NCI-H2107 (cell line): ENCODE data around the gene PAPOLA.
"Not testable (repeated sequence)": the region's sequence is repeated elsewhere in the genome, so short reads cannot be mapped to it uniquely, and the experiment has no call there.

Experiments used
- DNase-seq: peaks from one replicate; lab custom pipeline; 2025; lab: John Stamatoyannopoulos, UW

Gene PAPOLA

DNA sequence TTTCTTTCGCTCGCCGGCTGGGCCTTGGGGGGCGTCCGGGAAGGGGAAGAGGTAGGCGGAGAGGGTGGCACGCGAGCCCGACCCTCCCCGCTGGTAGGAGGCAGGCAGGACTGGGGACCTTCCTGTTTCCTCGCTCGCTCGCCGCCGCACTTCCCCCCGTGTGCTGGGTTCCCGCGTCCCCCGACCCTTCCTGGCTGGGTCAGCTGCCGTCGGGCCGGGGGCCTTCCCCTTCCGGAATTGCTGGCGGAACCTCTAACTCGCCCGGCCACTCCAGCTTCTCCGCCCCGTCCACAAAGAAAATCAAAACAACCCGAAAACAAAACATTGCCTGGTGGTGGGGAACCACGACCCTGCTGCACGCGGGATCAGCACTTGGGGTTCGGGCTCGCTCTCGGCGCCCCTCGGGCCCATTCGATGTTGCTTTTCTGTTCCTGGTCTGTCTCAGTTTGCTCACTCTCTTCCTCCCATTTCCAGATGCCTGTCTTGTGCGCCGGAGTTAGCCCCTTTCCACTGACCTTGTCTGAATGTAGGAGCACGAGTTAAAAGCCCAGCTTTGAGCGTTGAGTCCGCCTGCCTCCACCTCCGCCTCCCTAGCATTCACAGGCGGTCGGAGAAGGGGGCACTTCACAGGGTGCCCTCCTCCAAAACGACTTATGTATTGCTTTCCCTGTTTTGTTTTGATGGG lies 581 bp downstream of the PAPOLA start:
- DNase-seq = no peak

DNA sequence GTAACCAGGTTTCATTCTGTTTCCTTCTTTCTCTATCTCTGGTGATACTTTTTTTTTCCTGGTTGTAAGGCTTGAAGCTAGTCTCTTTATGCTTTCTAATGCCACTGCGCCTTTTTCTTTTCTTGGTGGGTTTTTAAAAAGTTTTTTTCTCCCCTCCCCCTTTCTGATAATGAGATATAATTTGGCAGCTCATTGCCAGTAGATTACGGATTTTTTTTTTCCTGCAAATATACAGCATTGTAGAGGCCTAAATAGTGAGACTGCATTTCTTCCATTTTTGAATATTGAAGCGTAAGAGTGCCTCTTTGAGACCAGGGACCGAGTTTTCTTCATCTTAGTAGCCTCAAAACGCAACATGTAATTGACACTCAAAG lies 1.1 kb downstream of the PAPOLA start:
- no peak for DNase-seq

DNA sequence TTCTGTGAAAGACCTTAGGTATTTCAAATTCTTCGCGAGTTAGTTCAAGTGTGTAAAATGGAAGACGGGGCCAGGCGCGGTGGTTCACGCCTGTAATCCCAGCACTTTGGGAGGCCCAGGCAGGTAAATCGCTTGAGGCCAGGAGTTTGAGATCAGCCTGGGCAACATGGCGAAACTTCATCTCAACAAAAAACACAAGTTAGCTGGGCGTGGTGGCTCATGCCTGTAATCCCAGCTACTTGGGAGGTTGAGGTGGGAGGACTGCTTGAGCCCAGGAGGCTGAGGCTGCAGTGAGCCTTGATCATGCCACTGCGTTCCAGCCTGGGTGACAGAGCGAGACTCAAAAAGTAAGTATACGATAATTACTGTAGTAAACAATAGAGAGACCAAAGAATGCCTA lies 2.2 kb downstream of the PAPOLA start:
- not testable (repeated sequence) for DNase-seq

DNA sequence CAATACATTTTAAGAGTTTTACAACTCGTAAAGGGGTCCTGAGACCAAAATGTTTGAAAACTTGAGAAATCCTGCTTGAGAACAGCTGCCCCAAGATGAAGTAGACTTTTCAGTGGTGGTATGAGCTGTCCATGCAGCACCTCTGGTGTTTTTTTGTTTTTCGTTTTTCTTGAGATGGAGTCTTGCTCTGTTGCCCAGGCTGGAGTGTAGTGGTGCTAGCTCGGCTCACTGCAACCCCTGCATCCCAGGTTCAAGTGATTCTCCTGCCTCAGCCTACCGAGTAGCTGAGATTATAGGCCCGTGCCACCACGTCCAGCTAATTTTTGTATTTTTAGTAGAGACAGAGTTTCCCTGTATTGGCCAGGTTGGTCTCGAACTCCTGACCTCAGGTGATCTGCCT lies 5.5 kb downstream of the PAPOLA start:
- no peak for DNase-seq

- no peak for DNase-seq
Observed at GRCh38 chr14:96508900-96509299, 6.7 kb downstream of the PAPOLA start.

GRCh38 chr14:96509457-96510090 lies 7.4 kb downstream of the PAPOLA start:
- DNase-seq = no peak

GRCh38 chr14:96511146-96511545 lies 9.0 kb downstream of the PAPOLA start:
- no peak for DNase-seq

DNA sequence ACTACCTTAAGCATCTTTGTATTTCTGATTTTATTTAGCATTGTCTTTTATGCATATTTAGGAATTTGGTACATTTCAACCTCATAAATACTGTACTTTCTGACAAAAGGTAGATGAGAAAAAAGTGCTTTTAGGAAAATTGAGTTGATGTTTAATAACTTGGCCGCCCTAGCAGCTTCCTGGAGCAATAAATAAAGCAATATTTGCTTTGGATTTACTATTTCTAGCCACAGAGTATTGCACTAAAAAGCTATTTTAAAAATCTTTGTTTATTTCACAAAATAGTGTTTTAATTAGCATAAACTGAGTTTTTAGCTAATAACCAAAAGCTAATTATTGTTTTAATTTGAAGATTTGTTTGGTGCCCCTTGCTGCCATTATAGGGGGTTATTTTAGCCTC lies 9.5 kb downstream of the PAPOLA start:
- DNase-seq = no peak

- DNase-seq = no peak
Observed at GRCh38 chr14:96512122-96512521, 9.9 kb downstream of the PAPOLA start.

- no peak for DNase-seq
Observed at GRCh38 chr14:96512602-96513397, 10.6 kb downstream of the PAPOLA start.

GRCh38 chr14:96514694-96515093 lies 12.5 kb downstream of the PAPOLA start:
- no peak for DNase-seq

GRCh38 chr14:96515731-96516130 lies 13.5 kb downstream of the PAPOLA start:
- no peak for DNase-seq

DNA sequence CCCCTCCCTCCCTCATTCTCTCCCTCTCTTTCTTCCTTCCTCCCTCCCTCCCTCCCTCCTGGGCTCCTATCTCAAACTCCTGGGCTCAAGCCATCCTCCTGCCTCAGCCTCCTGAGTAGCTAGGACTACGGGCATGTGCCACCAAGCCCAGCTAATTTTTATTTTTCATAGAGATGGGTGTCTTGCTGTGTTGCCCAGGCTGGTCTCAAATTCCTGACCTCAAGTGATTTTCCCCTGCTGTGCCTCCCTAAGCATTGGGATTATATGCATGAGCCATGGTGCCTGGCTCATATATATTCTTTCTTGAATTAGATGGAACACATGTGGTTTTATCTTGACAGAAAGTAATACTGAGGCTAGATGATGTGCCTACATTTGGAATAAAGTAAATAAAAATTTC lies 14.2 kb downstream of the PAPOLA start:
- DNase-seq = no peak

- DNase-seq = no peak
Observed at GRCh38 chr14:96519970-96520369, 17.8 kb downstream of the PAPOLA start.

DNA sequence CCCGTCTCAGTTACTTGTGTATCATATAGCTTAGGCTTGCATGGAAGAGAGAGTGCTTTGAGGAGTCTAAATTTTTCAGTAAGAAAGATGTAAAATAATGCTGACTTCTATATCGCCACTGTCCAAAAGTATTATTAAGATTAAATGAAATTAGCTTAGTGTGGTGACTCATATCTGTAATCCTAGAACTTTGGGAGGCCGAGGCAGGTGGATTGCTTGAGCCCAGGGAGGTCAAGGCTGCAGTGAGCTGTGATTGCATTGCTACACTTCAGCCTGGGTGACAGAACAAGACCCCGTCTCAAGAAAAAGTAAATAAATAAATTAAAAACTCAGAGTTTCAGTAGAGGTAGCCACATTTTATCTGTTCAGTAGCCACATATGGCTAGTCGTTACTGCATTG lies 23.3 kb downstream of the PAPOLA start:
- DNase-seq = no peak

- no peak for DNase-seq
Observed at GRCh38 chr14:96532632-96533031, 30.4 kb downstream of the PAPOLA start.

- DNase-seq = no peak
Observed at GRCh38 chr14:96536807-96537206, 34.6 kb downstream of the PAPOLA start.

DNA sequence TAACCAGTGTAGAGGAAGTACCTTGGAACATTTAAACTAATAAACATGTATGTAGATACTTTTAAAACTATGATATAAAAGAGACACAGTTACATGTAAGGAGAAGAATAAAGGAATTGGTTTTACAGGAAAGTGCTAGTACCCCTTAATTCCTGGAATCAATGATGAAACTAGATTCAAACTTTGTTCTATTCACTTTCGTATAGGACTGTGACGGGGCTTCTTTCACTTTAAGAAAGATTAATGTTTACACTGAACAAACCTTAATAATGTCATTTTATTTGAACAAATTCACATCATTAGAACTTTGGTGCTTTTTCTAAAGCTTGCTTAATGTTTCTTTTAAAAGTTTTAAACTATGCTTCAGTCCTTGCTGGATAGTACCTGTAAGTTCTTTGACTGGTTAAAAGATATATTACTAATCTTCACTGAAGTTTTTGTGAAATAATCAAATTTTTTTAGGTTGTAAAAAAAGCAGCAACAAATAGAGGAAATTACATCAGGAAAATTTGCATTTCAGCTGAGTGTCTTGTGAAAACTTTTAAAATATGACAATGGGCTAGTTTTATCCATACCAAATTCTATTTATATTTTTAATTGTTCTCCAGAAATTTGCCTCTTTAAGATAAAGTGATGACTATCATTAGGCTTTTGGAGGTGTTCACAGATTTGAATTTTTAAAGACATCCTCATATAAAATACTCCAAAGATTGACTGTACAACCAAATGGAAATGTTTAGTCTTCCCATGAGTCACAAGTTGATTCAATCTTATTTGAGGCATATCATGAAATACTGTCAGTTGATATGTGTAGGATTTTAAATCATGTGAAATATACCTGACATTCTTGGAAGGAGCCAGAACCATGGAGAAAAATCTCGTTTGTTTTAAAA lies 36.2 kb downstream of the PAPOLA start:
- no peak for DNase-seq

DNA sequence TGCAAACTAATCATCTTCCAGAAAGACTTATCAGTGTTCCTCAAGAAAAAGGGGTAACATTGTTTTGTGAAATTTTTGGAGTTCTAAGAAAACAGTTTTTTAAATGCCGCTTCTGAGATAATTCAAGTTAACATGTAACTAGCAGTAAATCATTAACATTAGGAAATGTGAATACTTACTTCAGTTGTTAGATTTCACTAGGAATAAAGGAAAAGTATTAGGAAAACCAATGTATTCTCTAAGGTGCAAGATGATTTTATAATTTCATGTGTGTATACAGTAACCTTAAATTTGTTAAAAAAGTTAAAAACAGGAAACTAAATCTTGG lies 36.8 kb downstream of the PAPOLA start:
- DNase-seq = no peak

DNA sequence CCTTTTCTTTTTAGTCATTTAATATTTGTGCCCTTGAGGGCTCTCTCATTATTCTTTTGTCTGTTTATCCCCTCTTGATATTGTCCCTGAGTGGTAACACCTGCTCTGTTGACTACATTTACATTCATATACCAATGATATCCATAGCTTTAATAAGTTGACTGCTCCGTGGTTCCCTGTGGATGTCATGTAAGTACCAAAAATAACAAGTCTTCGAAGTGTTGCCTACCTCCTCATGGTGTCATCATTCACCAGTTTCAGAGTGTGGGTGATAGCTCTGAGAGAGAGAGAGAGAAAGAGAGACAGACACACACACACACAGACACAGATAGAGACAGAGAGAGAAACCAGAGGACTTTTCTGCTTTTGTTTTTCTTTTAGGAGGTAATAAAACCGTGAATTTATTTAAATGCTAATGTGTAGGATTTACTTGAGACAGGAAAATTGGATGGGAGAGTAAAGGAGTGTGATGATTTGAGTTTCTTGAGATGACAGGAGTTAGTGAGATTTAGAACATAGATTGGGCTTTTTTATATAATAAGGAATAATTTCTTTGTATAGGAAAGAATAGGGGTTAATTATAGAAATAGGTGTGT lies 52.2 kb downstream of the PAPOLA start:
- DNase-seq = no peak

DNA sequence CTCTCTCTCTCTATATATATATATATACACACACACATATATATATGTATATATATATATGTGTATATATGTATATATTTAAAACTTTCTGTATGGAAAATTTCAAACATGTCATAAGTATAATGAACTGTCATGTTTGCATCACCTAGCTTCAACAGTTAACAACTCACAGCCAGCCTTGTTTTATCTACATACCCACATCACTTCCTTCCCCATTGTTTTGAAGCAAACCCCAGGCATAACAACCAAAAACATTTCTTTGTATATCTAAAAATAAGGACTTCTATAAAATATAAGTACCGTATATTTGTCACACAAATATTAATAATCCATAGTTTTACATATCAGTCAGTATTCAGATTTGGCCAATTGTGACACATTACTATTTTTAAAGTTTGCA lies 57.4 kb downstream of the PAPOLA start:
- no peak for DNase-seq

DNA sequence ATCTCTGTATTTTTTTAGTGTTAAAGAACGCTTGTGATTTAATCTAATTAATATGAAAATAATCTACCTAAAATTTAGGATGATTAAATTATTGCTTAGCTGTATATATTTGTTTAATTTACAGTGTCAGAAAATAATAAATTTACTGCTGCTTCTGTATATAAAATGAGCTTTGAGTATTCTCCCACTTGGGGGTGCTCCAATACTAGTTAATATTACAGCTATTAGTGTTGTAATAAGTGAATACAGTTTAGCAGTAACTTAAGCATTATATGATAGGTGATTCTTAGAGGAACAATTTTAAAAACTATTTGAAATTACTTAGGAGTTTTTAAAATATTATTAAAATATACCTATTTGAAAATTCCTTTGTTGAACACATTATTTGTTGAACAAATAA lies 62.2 kb downstream of the PAPOLA start:
- DNase-seq = no peak
